Measurements from ENCODE around the gene PTCH1.

DNA sequence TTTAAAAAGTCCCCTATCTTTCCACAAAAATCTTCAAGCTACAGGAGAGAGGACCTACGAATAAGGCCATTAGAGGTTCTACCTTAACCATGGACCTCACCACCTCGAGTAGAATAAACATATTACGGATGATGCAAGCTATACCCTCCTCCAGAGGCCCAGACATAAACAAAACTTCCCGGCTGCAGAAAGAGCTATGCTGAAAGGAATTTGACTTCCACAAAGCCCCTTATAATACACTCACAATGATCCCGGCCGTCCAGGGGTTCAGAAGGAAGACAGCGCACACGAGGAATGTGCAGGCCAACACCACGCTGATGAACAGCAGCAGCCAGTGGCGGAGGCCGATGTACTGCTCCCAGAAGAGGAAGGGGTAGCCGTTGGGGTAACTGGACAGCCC lies 59.0 kb downstream of the PTCH1 start:
- TF ChIP-seq POLR2AphosphoS5 (IDR thresholded peaks at IDR 0.05; ENCODE audit: borderline replicate concordance, low read depth, low read length) (no peak), EZH2 (IDR thresholded peaks at IDR 0.05) (no peak)
